HCT116 (cell line): ENCODE measurements around the gene EEF1G. TPM values are rescaled to one million over a fixed set of nuclear protein-coding genes. Genes with fewer than 3 reads are reported as not detected.

Experiments
- ATAC-seq: fragments of 200-7000 bp; cut with Tn5 transposase; 2 replicates; pipeline ENCODE4 v1.9.1; 2020; ENCODE audit warnings: mild to moderate bottlenecking, moderate library complexity
- BruUV-seq: library from RNA; stranded (reverse); fragments of 400-500 nt; replicated peaks from 2 replicates; lab custom pipeline; 2021; lab: Mats Ljungman, UMichigan
- CTCF ChIA-PET: fragments of 300-600 bp; sonication (Branson Sonifier 250); formaldehyde crosslinking; loops from one replicate; lab custom pipeline; 2021; ENCODE audit warnings: antibody characterized with exemption; lab: Charles Lee
- POLR2A ChIA-PET: fragments of 300-600, 350-600 bp; sonication (Branson Sonifier 250); formaldehyde crosslinking; loops from one replicate; lab custom pipeline; 2021; ENCODE audit warnings: antibody characterized with exemption; lab: Charles Lee
- RAD21 ChIA-PET, 2 experiments: fragments of 300-600 bp; sonication (Branson Sonifier 250); formaldehyde crosslinking; loops; one replicate each; lab custom pipeline; 2023; ENCODE audit warnings: low total read pairs in 2 of 2; ENCODE audit not compliant: uncharacterized antibody in 2 of 2, unreplicated experiment in 2 of 2, low non-redundant PET in 1 of 2; lab: Charles Lee
- DNase-seq: peaks from one replicate; pipeline ENCODE4 v3.0.0-alpha.2; 2010; ENCODE audit warnings: low read depth, low spot score
- H2AFZ ChIP-seq: fragments of 200-600 bp; shearing (Covaris generic), sonication (generic); 2 replicates; pipeline ENCODE4 v1.6.1; 2017; ENCODE audit warnings: low read depth, mixed run types, mixed read lengths, antibody characterized with exemption, low read length; ENCODE audit not compliant: poor library complexity, severe bottlenecking
- H3K27ac ChIP-seq: 2 replicates; pipeline ENCODE4 v1.5.1; 2012; ENCODE audit warnings: low read depth, low read length
- H3K27me3 ChIP-seq: fragments of 200-600 bp; sonication (generic); 2 replicates; pipeline ENCODE4 v1.6.1; 2016; ENCODE audit warnings: mixed run types, low read length, mixed read lengths; ENCODE audit not compliant: insufficient read depth
- H3K36me3 ChIP-seq, 2 experiments: fragments of 200-500 bp in 1 of 2; fragments of 200-600 bp in 1 of 2; sonication (Bioruptor generic) in 1 of 2; sonication (generic) in 1 of 2; 2 replicates each; pipeline versions ENCODE4 v1.5.1 to v1.6.1; 2014 to 2016; ENCODE audit warnings: low read length in 2 of 2, inconsistent platforms in 1 of 2, mixed read lengths in 1 of 2, mixed run types in 1 of 2; ENCODE audit not compliant: insufficient read depth in 2 of 2, control insufficient read depth in 1 of 2
- H3K4me1 ChIP-seq, 2 experiments: fragments of 200-600 bp in 1 of 2; sonication (generic) in 1 of 2; 2 replicates each; pipeline versions ENCODE4 v1.5.1 to v1.6.1; 2012 to 2017; ENCODE audit warnings: low read length in 2 of 2, inconsistent platforms in 1 of 2, mild to moderate bottlenecking in 1 of 2, mixed read lengths in 1 of 2, mixed run types in 1 of 2, moderate library complexity in 1 of 2; ENCODE audit not compliant: insufficient read depth in 2 of 2, control insufficient read depth in 1 of 2
- H3K4me2 ChIP-seq: fragments of 200-600 bp; sonication (generic); 2 replicates; pipeline ENCODE4 v1.6.1; 2017; ENCODE audit warnings: mixed run types, low read length, mixed read lengths
- H3K4me3 ChIP-seq, 2 experiments: fragments of 200-600 bp in 1 of 2; sonication (generic) in 1 of 2; replicated peaks in 1 of 2; 2 replicates each; pipeline ENCODE4 v1.5.1; 2011 to 2016; ENCODE audit warnings: low read length in 2 of 2, control low read depth in 1 of 2, low read depth in 1 of 2, mild to moderate bottlenecking in 1 of 2, mixed read lengths in 1 of 2, mixed run types in 1 of 2
- H3K79me2 ChIP-seq: fragments of 200-600 bp; sonication (generic); 2 replicates; pipeline ENCODE4 v1.6.1; 2017; ENCODE audit warnings: mild to moderate bottlenecking, mixed run types, low read length, moderate library complexity, mixed read lengths; ENCODE audit not compliant: insufficient read depth
- H3K9ac ChIP-seq: fragments of 200-600 bp; sonication (generic); 2 replicates; pipeline ENCODE4 v1.6.1; 2016; ENCODE audit warnings: low read length, mixed read lengths
- H3K9me2 ChIP-seq: fragments of 200-600 bp; sonication (generic), shearing (Covaris generic); 2 replicates; pipeline ENCODE4 v1.6.1; 2017; ENCODE audit warnings: mixed run types, mild to moderate bottlenecking, moderate library complexity; ENCODE audit not compliant: insufficient read depth
- H3K9me3 ChIP-seq, 2 experiments: fragments of 200-500 bp in 1 of 2; fragments of 200-600 bp in 1 of 2; sonication (Bioruptor generic) in 1 of 2; sonication (generic) in 1 of 2; 2 replicates each; pipeline ENCODE4 v1.6.1; 2014 to 2017; ENCODE audit warnings: low read length in 2 of 2, mixed read lengths in 2 of 2, inconsistent platforms in 1 of 2, low read depth in 1 of 2, mild to moderate bottlenecking in 1 of 2, mixed run types in 1 of 2, moderate library complexity in 1 of 2; ENCODE audit not compliant: control insufficient read depth in 1 of 2, insufficient read depth in 1 of 2
- H4K20me1 ChIP-seq: fragments of 200-600 bp; sonication (generic), shearing (Covaris generic); 2 replicates; pipeline ENCODE4 v1.6.1; 2017; ENCODE audit warnings: mixed run types, mild to moderate bottlenecking, moderate library complexity; ENCODE audit not compliant: insufficient read depth
- CTCF ChIP-seq, 3 experiments: fragments of 200-600 bp in 1 of 3; sonication (generic) in 1 of 3; IDR thresholded peaks in 2 of 3; conservative IDR thresholded peaks in 1 of 3; 2 replicates each; pipeline ENCODE4 v1.5.1; 2012 to 2017; ENCODE audit warnings: low read depth in 2 of 3, low read length in 2 of 3, antibody characterized with exemption in 1 of 3, borderline replicate concordance in 1 of 3, control low read depth in 1 of 3, mild to moderate bottlenecking in 1 of 3, mixed read lengths in 1 of 3, mixed run types in 1 of 3, moderate library complexity in 1 of 3; ENCODE audit not compliant: insufficient read depth in 1 of 3
- ELF1 ChIP-seq: IDR thresholded peaks from 2 replicates; pipeline ENCODE4 v1.6.1; 2012; ENCODE audit warnings: low read depth, borderline replicate concordance
- EZH2 ChIP-seq: fragments of 200-600 bp; sonication (generic); IDR thresholded peaks from 2 replicates; pipeline ENCODE4 v1.6.1; 2017; ENCODE audit warnings: antibody characterized with exemption, mixed run types
- FOSL1 ChIP-seq: IDR thresholded peaks from 2 replicates; pipeline ENCODE4 v1.6.1; 2012; ENCODE audit warnings: low read depth
- MAX ChIP-seq: IDR thresholded peaks from 2 replicates; pipeline ENCODE4 v1.6.1; 2012
- POLR2AphosphoS5 ChIP-seq: IDR thresholded peaks from 2 replicates; pipeline ENCODE4 v1.6.1; 2011; ENCODE audit warnings: mild to moderate bottlenecking, low read depth, low read length, moderate library complexity
- REST ChIP-seq: IDR thresholded peaks from 2 replicates; pipeline ENCODE4 v1.6.1; 2012; ENCODE audit warnings: low read depth
- SP1 ChIP-seq: IDR thresholded peaks from 2 replicates; pipeline ENCODE4 v1.6.1; 2012; ENCODE audit warnings: low read depth
- SRF ChIP-seq: IDR thresholded peaks from 2 replicates; pipeline ENCODE4 v1.6.1; 2012; ENCODE audit warnings: low read depth
- intact Hi-C: fragments of 100-400 bp; cut with micrococcal nuclease; formaldehyde crosslinking; loops from 2 replicates; pipeline ENCODE4 v1.10.0; 2022
- total RNA-seq: library from RNA; stranded (reverse); gene quantifications from one replicate; pipeline ENCODE4 v1.2.1, GENCODE V29; 2021; ENCODE audit not compliant: unreplicated experiment

The EEF1G gene
- total RNA-seq, 1 experiment from 2014 or later, result 1,901 TPM

GRCh38 chr11:62611705-62612365, 38.1 kb upstream of the EEF1G start:
- no peak overlapping the region for H2AFZ ChIP-seq
- intact Hi-C loops, result loop anchor here (5.0 kb wide), 1 partner anchor 35 kb away; the partner anchor contains the start of gene GANAB

More at GRCh38 chr11:62611705-62612365, 38.1 kb upstream of the EEF1G start:
- POLR2A ChIA-PET, result interaction anchor here (0.8 to 2.2 kb wide), 5 partner anchors 10 to 229 kb away, joined by 4 to 6 read pairs (median 5); partner anchors contain the start of genes B3GAT3, C11orf98, CSKMT and MTA2
- no peaks in the 10 kb centered on the region for H3K9me3 ChIP-seq
- TF ChIP-seq REST (no peak), ELF1 (no peak), SRF (no peak), FOSL1 (no peak), SP1 (no peak), CTCF (IDR thresholded peaks at IDR 0.05 in 2 of 3, conservative IDR thresholded peaks at IDR 0.05 in 1 of 3; ENCODE audit: borderline replicate concordance in 1 of 3, insufficient read depth in 1 of 3, low read depth in 2 of 3, low read length in 2 of 3) (no peak; a peak in 1 of 6 replicates), MAX (0 out of 2 replicates have a peak, but pooled peaks have one; percentile 54), POLR2AphosphoS5 (no peak), EZH2 (no peak)
- TF ChIP-seq, all 23 proteins: peak for 1
- ChIA-PET CTCF (interaction anchor here (0.8 to 2.8 kb wide), 9 partner anchors 9 to 217 kb away, joined by 3 to 16 read pairs (median 4); partner anchors contain the start of genes B3GAT3, C11orf98, CSKMT and HNRNPUL2), RAD21 (interaction anchor here (1.0 to 1.4 kb wide), 2 partner anchors 20 to 188 kb away, joined by 4 to 5 read pairs; partner anchors contain the start of gene TUT1 (in 1 of the 2))
- Histone ChIP-seq H4K20me1 (no peaks in the 10 kb centered on the region), H3K79me2 (peaks cover 13% of the 10 kb centered on the region), H3K36me3 (peaks cover 0 to 5% of the 10 kb centered on the region in 2 experiments; a peak in 2 of 4 replicates), H3K4me1 (peaks cover 28 to 45% of the 10 kb centered on the region in 2 experiments), H3K9me2 (no peaks in the 10 kb centered on the region), H3K9ac (peak overlapping the region; percentile 93), H3K4me2 (peak overlapping the region; percentile 87), H3K4me3 (peak overlapping the region; percentile 87 to 94), H3K27ac (peak overlapping the region; percentile 83), H3K27me3 (no peaks in the 10 kb centered on the region)
- BruUV-seq, result TSS peak; percentile 34
- ATAC-seq (peak; percentile 34), DNase-seq (no peak)
